HG02973 (cell line): ENCODE results near the gene CAMK1G.
A peak's percentile ranks its signal among the peaks of the same experiment; 100 is the strongest.

Experiments used
- ATAC-seq: cut with Tn5 transposase; IDR thresholded peaks from one replicate; pipeline ENCODE4 v1.9.1; 2021; ENCODE audit warnings: moderate library complexity; ENCODE audit not compliant: unreplicated experiment

Gene CAMK1G

DNA sequence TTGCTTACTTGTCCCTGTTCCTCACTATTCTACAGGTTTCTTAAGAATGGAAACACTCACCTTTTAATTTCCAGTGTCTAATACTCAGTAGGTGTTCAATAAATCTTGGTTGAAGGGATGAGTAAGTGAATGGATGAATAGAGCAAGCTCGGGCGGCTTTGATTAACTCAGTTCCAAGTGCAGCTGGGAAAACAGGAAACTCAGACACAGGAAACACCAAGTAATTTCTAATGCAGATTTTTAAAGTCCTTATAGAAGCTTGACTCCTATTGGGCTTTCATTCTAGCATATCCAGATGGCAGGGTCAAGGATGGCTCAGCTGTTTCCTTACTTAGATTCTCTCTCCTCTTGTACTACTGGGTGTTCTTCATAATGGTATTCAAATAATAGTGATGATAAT is 14.0 kb downstream of the CAMK1G start:
- ATAC-seq = no peak

- no peak for ATAC-seq
These were observed 14.7 kb downstream of the CAMK1G start for GRCh38 chr1:209598227-209598626.

DNA sequence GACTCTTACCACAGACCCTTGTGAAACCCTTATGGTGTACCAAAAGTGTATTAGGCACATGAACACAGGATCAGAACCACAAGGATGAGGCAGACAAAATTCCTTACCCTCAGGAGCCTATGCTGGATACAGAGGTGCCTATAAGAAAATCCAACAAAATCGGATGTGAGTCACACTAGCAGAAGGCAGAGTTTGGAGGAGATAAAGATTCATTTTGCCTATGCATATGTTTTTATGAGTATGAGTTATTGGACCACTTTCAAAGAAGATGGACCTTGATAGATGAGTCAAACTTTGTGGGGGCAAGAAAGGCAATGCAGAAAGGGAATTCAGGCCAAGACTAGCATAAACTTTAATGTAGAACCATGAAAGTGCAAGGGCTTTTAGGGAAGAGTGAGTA is 17.0 kb downstream of the CAMK1G start:
- ATAC-seq = no peak

GRCh38 chr1:209601809-209602657 is 18.5 kb downstream of the CAMK1G start:
- peak; percentile 76 for ATAC-seq

GRCh38 chr1:209603877-209604276 is 20.4 kb downstream of the CAMK1G start:
- ATAC-seq = no peak

DNA sequence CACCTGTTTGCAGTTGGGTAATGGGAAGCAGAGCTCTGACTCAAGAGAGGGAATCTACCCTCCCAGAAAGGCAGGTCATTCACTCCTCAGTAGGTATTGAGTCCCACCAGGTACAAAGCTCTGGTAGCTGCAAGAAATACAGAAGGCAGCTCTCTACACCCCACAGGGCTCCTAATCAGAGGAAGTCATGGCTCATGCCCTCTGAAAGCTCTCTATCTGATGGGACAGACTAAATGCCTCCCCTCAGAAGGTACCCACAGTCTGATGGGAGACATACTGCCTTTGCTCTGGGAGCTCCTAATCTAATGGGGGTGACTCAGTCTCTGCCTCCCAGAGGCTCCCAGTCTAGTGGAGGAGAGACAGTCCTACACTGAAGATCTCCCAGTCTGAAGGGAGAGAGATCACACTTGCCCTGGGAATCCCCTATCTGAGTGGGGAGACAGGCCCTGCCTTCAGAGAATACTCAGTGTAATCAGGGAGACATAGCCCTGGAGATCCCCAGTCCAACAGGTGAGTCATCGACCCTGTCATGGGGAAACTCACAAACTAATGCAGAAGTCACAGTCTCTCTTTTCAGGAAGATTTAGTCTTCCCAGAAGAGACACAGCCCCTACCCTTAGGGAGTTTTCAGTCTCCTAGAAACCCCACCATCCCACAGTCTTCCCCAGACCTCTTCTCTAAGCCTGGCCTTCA is 23.7 kb downstream of the CAMK1G start:
- peak; percentile 84 for ATAC-seq

DNA sequence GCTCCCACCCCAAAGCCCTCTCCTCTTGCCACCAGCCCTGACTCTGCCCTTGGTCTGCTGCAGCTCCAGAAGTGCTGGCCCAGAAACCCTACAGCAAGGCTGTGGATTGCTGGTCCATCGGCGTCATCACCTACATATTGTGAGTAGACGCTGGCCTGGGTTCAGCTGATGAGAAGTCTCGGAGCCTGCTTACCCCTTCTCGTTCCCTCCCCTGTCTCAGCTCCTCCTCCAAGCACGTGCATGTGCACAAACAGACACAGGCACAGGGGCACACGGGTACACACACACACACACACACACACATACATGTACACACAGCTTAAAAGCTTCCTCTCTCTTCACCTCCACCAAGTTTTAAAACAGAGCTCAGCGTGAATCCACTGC is 24.3 kb downstream of the CAMK1G start:
- no peak for ATAC-seq

DNA sequence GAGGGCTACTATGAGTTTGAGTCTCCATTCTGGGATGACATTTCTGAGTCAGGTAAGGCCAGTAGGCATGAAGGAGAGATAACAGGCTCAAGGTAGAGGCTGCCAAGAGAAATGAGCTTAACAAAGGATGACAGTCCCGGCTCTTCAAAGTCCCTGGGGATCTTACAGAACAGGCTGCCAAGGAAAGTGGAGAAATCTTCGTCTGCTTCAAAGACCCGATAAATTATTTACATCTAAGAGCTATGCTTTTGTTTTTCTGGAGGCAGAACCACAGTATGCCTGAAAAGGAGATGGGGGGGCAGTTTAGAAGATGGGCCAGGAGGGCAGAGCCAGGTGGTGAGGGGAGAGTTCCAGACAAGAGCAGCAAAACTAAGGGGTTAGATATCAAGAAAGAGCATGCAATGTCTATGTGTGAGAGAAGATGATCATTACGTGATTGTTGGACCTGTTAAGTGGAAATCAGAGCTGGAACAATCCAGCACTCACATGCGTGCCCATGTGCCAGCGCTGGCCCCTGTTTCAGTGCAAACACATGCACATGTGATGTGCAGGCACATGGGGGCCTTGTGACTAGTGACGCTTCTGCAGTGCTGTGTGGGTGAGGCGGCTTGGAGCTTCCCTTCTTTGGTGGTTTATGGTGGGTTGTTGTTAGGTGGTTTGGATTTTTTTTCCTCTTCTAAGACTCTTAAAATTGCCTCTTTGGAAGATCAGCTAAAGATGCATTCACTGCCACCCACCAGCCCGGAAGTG is 25.7 kb downstream of the CAMK1G start:
- ATAC-seq = no peak

- ATAC-seq = no peak
These were observed 26.5 kb downstream of the CAMK1G start for GRCh38 chr1:209609791-209610630.

DNA sequence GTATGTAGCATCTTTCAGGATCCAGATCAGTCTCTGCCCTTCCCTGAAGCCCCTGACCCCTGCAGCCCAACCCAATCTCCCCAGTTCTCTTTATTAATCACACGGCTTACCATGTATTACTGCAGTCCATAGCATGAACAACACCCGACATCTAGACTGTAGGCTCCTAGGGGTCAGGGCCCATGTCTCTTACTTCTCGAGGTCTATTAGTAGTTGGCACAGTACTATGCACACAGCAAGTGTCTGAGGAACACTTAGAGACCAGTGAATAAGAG is 27.1 kb downstream of the CAMK1G start:
- no peak for ATAC-seq

- ATAC-seq = no peak
These were observed 28.5 kb downstream of the CAMK1G start for GRCh38 chr1:209611771-209612570.

DNA sequence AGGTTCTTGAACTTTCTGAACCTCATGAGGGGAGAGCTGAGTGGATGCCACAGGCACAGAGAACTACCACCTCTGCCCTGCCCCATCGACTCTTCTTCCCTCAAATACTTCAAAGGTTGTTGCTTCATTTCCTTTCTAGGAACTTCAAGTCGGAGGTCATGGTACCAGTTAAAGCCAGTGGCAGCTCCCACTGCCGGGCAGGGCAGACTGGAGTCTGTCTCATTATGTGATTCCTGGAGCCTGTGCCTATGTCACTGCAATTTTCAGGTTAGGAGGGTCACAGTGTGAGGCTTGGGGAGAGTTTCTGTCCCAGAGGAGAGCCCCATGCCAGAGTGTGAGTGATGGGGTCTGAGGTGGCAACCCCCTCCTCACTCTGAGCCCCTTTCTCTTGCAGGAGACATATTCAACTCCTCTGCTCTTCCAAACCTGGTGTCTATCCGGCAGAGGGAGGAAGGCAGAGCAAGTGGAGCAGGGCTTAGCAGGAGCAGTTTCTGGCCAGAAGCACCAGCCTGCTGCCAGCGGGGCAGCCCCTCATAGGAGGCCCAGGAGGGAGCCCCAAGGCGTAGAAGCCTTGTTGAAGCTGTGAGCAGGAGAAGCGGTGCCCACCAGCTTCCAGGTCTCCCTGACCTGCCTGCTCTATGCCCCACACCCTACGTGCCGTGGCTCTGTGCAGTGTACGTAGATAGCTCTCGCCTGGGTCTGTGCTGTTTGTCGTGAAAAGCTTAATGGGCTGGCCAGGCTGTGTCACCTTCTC is 29.3 kb downstream of the CAMK1G start:
- ATAC-seq = no peak

GRCh38 chr1:209613400-209614150 is 30.1 kb downstream of the CAMK1G start:
- ATAC-seq = no peak

- ATAC-seq = no peak
These were observed 30.6 kb downstream of the CAMK1G start for GRCh38 chr1:209614151-209614420.

GRCh38 chr1:209614906-209615305 is 31.4 kb downstream of the CAMK1G start:
- no peak for ATAC-seq

GRCh38 chr1:209616366-209617046 is 33.0 kb downstream of the CAMK1G start:
- ATAC-seq = no peak

GRCh38 chr1:209617047-209617673 is 33.6 kb downstream of the CAMK1G start:
- no peak for ATAC-seq

GRCh38 chr1:209617755-209618154 is 34.2 kb downstream of the CAMK1G start:
- ATAC-seq = no peak
